ENCODE data around the gene LRP1B.

DNA sequence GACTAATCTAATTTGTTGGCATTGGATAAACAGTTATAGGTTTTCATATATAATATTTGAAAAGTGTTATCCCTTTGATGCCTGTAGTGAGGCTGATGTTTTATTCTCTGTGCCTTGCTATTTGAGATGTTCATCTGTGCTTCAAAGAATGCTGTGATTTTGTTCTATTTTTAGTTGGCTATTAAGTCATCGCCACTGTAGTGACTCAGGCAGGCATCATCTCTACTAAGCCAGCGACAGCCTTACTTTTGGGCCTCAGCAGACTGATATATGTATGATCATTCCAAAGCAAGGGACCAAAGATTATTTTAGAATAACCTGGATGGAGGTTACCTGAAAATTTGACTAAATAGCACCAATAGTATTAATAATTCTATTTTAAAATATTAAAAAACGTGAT is 1676.1 kb downstream of the LRP1B start:
- TF ChIP-seq, protein P1, sequence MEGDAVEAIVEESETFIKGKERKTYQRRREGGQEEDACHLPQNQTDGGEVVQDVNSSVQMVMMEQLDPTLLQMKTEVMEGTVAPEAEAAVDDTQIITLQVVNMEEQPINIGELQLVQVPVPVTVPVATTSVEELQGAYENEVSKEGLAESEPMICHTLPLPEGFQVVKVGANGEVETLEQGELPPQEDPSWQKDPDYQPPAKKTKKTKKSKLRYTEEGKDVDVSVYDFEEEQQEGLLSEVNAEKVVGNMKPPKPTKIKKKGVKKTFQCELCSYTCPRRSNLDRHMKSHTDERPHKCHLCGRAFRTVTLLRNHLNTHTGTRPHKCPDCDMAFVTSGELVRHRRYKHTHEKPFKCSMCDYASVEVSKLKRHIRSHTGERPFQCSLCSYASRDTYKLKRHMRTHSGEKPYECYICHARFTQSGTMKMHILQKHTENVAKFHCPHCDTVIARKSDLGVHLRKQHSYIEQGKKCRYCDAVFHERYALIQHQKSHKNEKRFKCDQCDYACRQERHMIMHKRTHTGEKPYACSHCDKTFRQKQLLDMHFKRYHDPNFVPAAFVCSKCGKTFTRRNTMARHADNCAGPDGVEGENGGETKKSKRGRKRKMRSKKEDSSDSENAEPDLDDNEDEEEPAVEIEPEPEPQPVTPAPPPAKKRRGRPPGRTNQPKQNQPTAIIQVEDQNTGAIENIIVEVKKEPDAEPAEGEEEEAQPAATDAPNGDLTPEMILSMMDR (IDR thresholded peaks at IDR 0.05), result no peak
- TF ChIP-seq POLR2A (IDR thresholded peaks at IDR 0.05), result no peak
